ENCODE measurements around the gene EDN1. TPM values are rescaled to one million over a fixed set of nuclear protein-coding genes. Genes with fewer than 3 reads are reported as not detected.

The EDN1 gene
- 326 and 496 TPM in 2 replicates for total RNA-seq

- peak; percentile 96 for DNase-seq (ENCODE audit: low read depth, low spot score)
Observed at GRCh38 chr6:12289933-12290820, at the start of gene EDN1. Gene EDN1 (plus strand): TSS chr6:12290361. CDS start chr6:12290630, 269 bp downstream.

DNA sequence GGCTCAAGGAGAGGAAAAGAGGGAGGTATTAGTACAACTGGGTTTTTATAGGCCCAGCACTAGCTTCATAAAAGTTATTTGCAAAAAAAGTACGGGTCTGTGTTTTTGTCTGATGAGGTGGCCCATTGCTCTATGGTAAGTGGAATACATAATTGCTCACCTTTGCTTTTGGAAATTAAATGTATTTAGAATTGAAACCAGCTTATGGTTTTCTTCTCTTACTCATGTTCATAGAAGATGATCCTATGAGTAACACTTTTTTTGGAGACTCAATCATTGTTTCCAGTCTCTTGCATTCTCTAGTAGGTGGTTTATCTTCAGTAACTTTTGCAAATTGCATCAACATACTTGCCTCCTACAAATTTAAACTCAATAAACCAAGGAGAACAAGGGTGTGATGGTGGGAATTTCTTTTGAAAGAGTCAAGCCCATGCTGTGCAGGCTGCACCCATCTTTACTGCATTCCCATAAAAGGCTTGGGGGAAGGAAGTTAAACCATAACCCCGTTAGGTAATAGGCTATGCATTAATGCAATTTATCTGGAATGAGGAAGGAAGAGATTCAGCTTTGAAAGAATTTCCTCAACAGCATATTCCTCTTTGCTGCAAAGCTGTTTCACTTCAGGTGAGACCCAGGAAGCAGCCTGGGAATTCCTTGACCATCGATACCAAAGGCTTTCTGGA, 48.5 kb upstream of the EDN1 start:
- DNase-seq (ENCODE audit: low read depth, low spot score) = no peak

DNA sequence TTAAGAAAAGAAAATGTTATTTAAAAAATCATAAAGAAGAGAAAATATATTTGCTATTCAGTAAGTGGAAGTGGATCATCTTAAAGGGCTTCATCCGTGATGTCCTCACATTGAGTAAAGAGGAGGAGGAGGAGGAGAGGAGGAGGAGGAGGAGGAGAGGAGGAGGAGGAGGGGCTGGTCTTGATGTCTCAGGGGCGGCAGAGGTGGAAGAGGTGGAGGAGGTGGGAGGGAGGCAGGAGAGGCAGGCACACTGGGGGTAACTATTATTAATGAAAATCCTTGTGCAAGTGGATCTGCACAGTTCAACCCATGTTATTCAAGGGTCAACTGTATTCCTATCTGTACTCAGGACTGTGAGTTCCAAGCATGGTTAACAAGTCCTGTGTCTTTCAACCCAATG, 47.0 kb upstream of the EDN1 start:
- DNase-seq (ENCODE audit: low read depth, low spot score) = no peak

- DNase-seq (ENCODE audit: low read depth, low spot score) = no peak
Observed at GRCh38 chr6:12245360-12245759, 44.8 kb upstream of the EDN1 start.

- DNase-seq (ENCODE audit: low read depth, low spot score) = peak; percentile 68
Observed at GRCh38 chr6:12245763-12246718, 44.1 kb upstream of the EDN1 start.

DNA sequence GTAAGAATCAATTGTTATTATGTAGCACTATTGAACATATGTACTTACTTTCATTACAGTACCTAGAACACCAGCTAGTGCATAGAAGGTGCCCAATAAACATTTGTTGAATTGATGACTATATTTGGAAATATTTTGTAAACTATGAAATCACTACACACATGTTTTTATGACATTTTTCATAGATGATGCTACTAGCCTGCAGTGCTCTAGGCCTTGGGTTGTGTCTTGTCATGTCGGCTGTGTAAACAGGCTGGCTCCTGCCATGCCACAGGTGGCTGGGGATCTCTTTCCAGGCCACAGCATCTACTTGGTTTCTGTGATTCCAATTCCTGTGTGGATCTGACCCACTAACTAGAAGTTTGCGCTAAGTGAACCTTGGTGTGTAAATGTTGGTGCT, 43.3 kb upstream of the EDN1 start:
- no peak for DNase-seq (ENCODE audit: low read depth, low spot score)

- no peak for DNase-seq (ENCODE audit: low read depth, low spot score)
Observed at GRCh38 chr6:12249541-12250382, 40.4 kb upstream of the EDN1 start.

DNA sequence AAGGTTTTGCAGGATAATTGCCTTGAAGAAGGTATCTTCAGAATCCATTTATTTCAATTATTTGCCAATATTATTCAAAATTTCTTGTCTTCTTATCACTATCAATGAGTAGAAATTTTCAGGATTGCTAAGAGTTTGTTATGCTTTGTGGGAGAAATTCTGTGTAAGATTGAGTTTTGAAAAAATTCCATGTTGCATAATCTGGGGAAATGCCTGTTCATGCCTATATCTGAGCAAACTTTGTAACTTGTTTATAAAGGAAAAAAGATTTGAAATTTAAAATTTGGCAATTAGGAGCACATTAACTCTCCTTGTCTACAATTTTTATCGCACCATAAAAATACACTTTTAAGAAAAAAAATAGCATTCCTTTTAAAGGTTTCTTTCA, 39.8 kb upstream of the EDN1 start:
- DNase-seq (ENCODE audit: low read depth, low spot score) = no peak

- no peak for DNase-seq (ENCODE audit: low read depth, low spot score)
Observed at GRCh38 chr6:12254210-12254609, 36.0 kb upstream of the EDN1 start.

DNA sequence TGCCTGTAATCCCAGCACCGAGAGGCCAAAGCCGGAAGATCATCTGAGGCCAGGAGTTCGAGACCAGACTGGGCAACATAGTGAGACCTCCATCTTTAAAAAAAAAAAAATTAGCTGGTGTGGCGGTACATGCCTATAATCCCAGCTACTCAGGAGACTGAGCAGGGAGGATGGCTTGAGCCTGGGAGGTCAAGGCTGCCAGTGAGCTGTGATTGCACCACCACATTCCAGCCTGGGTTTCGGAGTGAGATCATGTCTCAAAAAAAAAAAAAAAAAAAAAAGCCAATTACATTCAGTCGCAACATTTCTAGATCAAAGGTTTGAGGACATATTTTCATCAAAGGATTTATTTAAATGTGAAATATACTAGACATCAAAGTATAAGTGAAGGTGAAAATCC, 32.0 kb upstream of the EDN1 start:
- no peak for DNase-seq (ENCODE audit: low read depth, low spot score)

GRCh38 chr6:12258591-12259075, 31.5 kb upstream of the EDN1 start:
- DNase-seq (ENCODE audit: low read depth, low spot score) = no peak

DNA sequence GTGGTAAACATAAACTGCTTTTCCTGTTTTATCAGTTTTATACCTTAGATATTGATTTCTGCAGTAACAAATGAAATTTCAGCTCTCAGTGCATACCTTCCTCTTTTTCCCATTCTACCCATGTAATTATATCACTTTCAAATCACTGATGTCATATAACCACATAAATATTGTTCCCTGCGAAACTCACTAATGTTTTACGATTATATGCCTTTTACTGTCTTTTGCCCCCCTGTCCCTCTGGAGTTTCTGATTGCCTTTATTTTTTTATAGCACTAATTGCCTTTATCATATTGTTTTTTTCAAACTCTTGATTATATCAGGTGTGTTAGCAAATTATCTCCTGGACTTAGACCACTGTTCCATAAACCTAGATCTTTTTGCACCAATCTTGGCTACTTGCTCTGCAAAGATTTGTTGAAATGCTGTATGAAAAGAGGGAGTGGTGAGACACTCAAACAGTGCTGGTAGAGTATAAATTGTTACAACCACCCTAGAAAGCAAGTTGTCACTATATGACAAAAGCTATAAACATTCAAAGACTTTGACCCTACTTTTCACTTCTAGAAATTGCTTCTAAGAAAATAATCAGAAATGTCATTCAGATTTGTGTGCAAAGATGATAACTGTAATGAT, 29.6 kb upstream of the EDN1 start:
- no peak for DNase-seq (ENCODE audit: low read depth, low spot score)

- DNase-seq (ENCODE audit: low read depth, low spot score) = no peak
Observed at GRCh38 chr6:12261502-12261901, 28.7 kb upstream of the EDN1 start.

GRCh38 chr6:12262236-12263061, 27.7 kb upstream of the EDN1 start:
- DNase-seq (ENCODE audit: low read depth, low spot score) = no peak

DNA sequence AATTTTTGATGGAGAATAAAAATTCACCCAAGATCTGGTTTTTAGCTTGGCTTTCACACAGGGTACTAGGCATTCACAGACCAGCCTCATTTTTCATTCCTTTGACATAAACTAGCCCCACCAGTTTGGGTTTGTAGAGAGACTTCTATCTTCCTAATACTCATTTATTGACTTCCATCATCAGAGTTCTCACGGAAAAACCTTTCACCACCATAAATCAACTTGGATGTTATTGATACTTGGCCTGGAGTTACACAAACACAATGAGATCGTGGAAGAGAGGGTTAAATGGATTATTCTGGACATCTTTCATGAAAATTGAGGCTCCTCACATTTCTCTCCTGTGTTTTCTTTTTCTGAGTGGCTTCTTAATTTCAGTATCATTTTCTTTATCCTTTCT, 26.8 kb upstream of the EDN1 start:
- DNase-seq (ENCODE audit: low read depth, low spot score) = no peak

DNA sequence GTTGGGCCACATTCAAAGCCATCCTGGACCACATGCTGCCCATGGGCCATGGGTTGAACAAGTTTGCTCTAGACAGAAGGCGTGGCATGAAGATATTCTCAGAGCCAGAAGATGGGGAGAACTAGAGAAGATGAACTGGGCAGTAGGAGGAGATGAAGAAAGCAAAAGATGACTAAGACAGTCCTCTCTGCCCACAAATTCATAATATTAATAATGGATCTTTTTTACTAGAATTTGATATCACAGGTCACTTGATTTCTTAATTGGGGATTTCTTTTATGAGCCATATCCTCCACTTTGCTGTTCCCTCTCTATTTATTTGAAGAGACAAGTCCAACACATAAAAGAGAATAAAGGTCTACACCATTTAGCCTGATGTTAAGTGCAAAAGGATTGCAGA, 25.5 kb upstream of the EDN1 start:
- DNase-seq (ENCODE audit: low read depth, low spot score) = no peak

- no peak for DNase-seq (ENCODE audit: low read depth, low spot score)
Observed at GRCh38 chr6:12265296-12265695, 24.9 kb upstream of the EDN1 start.

DNA sequence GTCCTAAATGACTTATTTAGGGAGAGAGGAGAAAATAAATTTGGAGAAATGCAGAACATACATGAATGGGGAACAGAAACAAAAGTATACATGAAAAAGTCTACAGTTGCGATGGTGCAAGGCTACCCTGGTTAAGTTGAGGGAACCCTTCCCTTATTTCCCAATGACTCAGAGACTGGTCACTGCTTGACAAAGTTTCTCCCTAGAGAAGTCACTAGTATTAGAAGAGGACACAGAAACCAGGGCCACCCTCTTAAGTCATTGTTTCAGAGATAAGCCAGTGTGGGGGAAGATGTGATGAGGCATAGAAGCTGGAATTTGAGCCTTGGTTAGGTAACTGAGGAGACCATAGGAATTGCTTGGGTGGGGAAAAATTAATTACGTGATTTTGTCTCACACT, 24.4 kb upstream of the EDN1 start:
- DNase-seq (ENCODE audit: low read depth, low spot score) = no peak

DNA sequence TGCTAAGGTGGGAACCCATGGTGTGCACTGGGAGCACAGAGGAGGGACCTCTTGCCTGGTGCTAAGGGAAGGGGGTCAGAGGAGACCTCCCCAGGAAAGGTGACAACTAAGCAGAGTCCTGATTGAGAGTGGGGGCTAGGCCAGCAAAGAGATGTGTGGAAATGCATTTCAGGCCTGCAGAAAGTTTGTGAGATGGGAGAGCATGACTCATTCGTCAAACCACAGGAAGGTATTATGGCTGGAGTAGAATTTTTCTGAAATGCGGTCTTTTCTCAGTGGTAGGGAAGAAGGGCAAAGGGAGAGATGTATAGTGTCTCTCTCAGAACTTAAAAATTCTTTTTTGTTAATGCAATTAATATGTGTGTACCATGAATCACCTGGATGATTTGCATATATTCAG, 23.6 kb upstream of the EDN1 start:
- DNase-seq (ENCODE audit: low read depth, low spot score) = no peak

Measured in pulmonary artery endothelial cell (primary cell).